COLO668 (cell line): ENCODE results near the gene CYB561A3.

Experiments
- DNase-seq: peaks from one replicate; lab custom pipeline; 2025; ENCODE audit not compliant: unreplicated experiment; lab: John Stamatoyannopoulos, UW

The CYB561A3 gene

GRCh38 chr11:61345954-61346843, 15.5 kb downstream of the CYB561A3 start:
- DNase-seq, result no peak

- DNase-seq, result no peak
Measured at GRCh38 chr11:61345170-61345610, 16.5 kb downstream of the CYB561A3 start.

GRCh38 chr11:61343792-61344745, 17.6 kb downstream of the CYB561A3 start:
- no peak for DNase-seq

- no peak for DNase-seq
Measured at GRCh38 chr11:61342207-61342803, 19.4 kb downstream of the CYB561A3 start.

- DNase-seq, result no peak
Measured at GRCh38 chr11:61341706-61342105, 20.0 kb downstream of the CYB561A3 start.

- DNase-seq, result no peak
Measured at GRCh38 chr11:61340979-61341378, 20.7 kb downstream of the CYB561A3 start.

GRCh38 chr11:61339490-61339878, 22.2 kb downstream of the CYB561A3 start:
- no peak for DNase-seq

- no peak for DNase-seq
Measured at GRCh38 chr11:61338783-61339489, 22.7 kb downstream of the CYB561A3 start.

GRCh38 chr11:61337706-61338470, 23.8 kb downstream of the CYB561A3 start:
- no peak for DNase-seq

GRCh38 chr11:61336171-61336935, 25.3 kb downstream of the CYB561A3 start:
- DNase-seq, result peak; percentile 85

- no peak for DNase-seq
Measured at GRCh38 chr11:61335355-61335710, 26.3 kb downstream of the CYB561A3 start.

GRCh38 chr11:61334434-61335354, 27.0 kb downstream of the CYB561A3 start:
- DNase-seq, result peak; percentile 10

GRCh38 chr11:61333550-61334433, 27.9 kb downstream of the CYB561A3 start:
- peak; percentile 30 for DNase-seq

GRCh38 chr11:61332797-61333549, 28.7 kb downstream of the CYB561A3 start, which contains the start of the genes DDB1 and TKFC:
Gene DDB1, minus strand, starts transcription at chr11:61333105. Its CDS starts 137 bp downstream, at chr11:61332968.
Gene TKFC, plus strand, starts transcription at chr11:61333228. Its CDS starts 1,501 bp downstream, at chr11:61334729.
- peak; percentile 98 for DNase-seq

GRCh38 chr11:61332281-61332796, 29.3 kb downstream of the CYB561A3 start:
- peak; percentile 15 for DNase-seq

- DNase-seq, result no peak
Measured at GRCh38 chr11:61331651-61332050, 30.0 kb downstream of the CYB561A3 start.
